Esophagus muscularis mucosa (tissue), 4 donors: ENCODE measurements around the gene RAB12.

Experiments used
- CTCF ChIP-seq, 3 experiments: fragments of 200-600 bp in 2 of 3; fragments of 450-650 bp in 1 of 3; sonication (generic) in 2 of 3; IDR thresholded peaks; one replicate each; pipeline ENCODE4 v1.5.1; 2017 to 2019; ENCODE audit warnings: antibody characterized with exemption in 3 of 3, mild to moderate bottlenecking in 2 of 3, moderate library complexity in 1 of 3
- EP300 ChIP-seq: sonication (generic); formaldehyde crosslinking; IDR thresholded peaks from one replicate; pipeline ENCODE4 v1.6.1; 2017; ENCODE audit warnings: antibody characterized with exemption
- POLR2A ChIP-seq: fragments of 450-650 bp; IDR thresholded peaks from one replicate; pipeline ENCODE4 v1.6.1; 2017; ENCODE audit warnings: antibody characterized with exemption, moderate library complexity, mild to moderate bottlenecking, low read depth
- POLR2AphosphoS5 ChIP-seq, 2 donors: sonication (generic); formaldehyde crosslinking; IDR thresholded peaks; one replicate each; pipeline ENCODE4 v1.6.1; 2017; ENCODE audit warnings: antibody characterized with exemption in 2 of 2

GRCh38 chr18:8586941-8587340 is 22.3 kb upstream of the RAB12 start:
- TF ChIP-seq POLR2A (no peak), CTCF (IDR thresholded peaks at IDR 0.05) (no peak), POLR2AphosphoS5 (IDR thresholded peaks at IDR 0.05) (no peak), EP300 (no peak)
